ENCODE data around the gene RPL41. TPM values are rescaled to one million over a fixed set of nuclear protein-coding genes. Genes with fewer than 3 reads are reported as not detected.

The RPL41 gene
- total and polyA plus RNA-seq, 9 of the 15 experiments (the other 6 are each of a cell fraction or from before 2014, with no cell fraction given): 3,403 to 11,276 (median 5,604) TPM

DNA sequence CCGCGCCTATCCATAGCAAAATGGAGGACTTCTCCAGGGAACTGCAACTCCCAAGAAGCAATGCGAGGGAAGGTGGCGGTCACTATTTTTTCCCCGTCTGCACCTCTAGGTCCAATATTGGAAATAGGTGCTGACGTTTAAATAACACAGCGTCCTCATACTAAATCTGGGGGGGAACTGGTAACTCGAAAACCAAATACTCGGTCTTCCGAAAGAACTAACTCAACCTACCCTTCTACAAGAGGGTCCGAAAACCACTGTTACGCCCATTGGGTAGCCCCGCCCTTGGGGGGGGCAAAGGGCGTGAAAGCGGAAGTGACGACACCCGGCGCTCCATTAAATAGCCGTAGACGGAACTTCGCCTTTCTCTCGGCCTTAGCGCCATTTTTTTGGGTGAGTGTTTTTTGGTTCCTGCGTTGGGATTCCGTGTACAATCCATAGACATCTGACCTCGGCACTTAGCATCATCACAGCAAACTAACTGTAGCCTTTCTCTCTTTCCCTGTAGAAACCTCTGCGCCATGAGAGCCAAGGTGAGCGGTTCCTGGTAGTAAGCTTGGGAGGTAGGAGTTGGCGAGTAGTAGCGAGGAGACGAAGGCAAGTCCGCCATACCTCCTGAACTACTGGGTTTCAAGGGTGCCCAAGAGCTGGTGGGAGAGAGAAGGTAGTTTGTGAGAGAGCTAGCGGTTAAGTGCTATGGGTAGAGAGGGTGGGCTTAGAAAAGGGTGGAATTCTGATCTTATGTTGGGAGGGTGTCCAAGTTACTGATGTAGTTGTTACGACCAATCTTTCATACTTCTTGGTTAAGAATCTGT is at the start of gene RPL41 (continued):
- peak; percentile 99 for TF ChIP-seq TAF9B (IDR thresholded peaks at IDR 0.05; ENCODE audit: partially characterized antibody)
- no peak for TF ChIP-seq LEF1 (IDR thresholded peaks at IDR 0.05)
- TF ChIP-seq SUPT5H (IDR thresholded peaks at IDR 0.05): peak; percentile 100
- no peak for TF ChIP-seq SLC30A9 (CRISPR knock-in tag; IDR thresholded peaks at IDR 0.05)
- TF ChIP-seq PURB (CRISPR knock-in tag; IDR thresholded peaks at IDR 0.05; ENCODE audit: low read depth): no peak
- peak; percentile 99 for TF ChIP-seq EP400 (IDR thresholded peaks at IDR 0.05)
- peak; percentile 97 for TF ChIP-seq PML (IDR thresholded peaks at IDR 0.05; ENCODE audit: low read length)

GRCh38 chr12:56071648-56072047 is 44.8 kb upstream of the RPL41 start:
- Histone ChIP-seq H3K79me2 (ENCODE audit: control insufficient read depth, insufficient read depth, low read length) (no peaks in the 10 kb centered on the region), H2AFZ (ENCODE audit: low read depth, low read length) (no peak overlapping the region), H3K4me2 (ENCODE audit: insufficient read depth, low read length) (no peak overlapping the region), H3K27me3 (ENCODE audit: control insufficient read depth in 2 of 2, insufficient read depth in 2 of 2, low read length in 2 of 2) (no peaks in the 10 kb centered on the region), H3K4me3 (no peak overlapping the region), H3K4me1 (replicated peaks in 1 of 2; ENCODE audit: control insufficient read depth in 2 of 2, insufficient read depth in 2 of 2, low read length in 2 of 2) (no peaks in the 10 kb centered on the region; a peak in 1 of 5 replicates), H3K9me3 (replicated peaks; ENCODE audit: control insufficient read depth, insufficient read depth, low read depth, low read length) (no peaks in the 10 kb centered on the region), H3K27ac (ENCODE audit: extremely low read depth, low read depth, low read length) (no peak overlapping the region), H3K9me1 (ENCODE audit: control insufficient read depth, insufficient read depth, low read length) (no peaks in the 10 kb centered on the region), H3K36me3 (ENCODE audit: control insufficient read depth, insufficient read depth, low read length) (no peaks in the 10 kb centered on the region), H3K9ac (ENCODE audit: insufficient read depth in 1 of 2, low read depth in 2 of 2, low read length in 2 of 2) (no peak overlapping the region), H4K20me1 (replicated peaks; ENCODE audit: control insufficient read depth, insufficient read depth, low read length) (no peaks in the 10 kb centered on the region)
- ATAC-seq (no peak), DNase-seq (ENCODE audit: extremely low read depth in 1 of 4, low spot score in 3 of 4) (no peak), FAIRE-seq (no peak)
- no TSS peak for BruUV-seq (replicated peaks)
- TF ChIP-seq ZC3H11A (IDR thresholded peaks at IDR 0.05; ENCODE audit: low read depth, low read length) (no peak), ZNF57 (CRISPR knock-in tag; IDR thresholded peaks at IDR 0.05) (no peak), CBX1 (IDR thresholded peaks at IDR 0.05; ENCODE audit: low read depth) (no peak), TARDBP (IDR thresholded peaks at IDR 0.05) (no peak), NONO (IDR thresholded peaks at IDR 0.05; ENCODE audit: low read depth in 2 of 2, low read length in 1 of 2) (no peak), SLC30A9 (CRISPR knock-in tag; IDR thresholded peaks at IDR 0.05) (no peak)
- TF ChIP-seq, protein P1, sequence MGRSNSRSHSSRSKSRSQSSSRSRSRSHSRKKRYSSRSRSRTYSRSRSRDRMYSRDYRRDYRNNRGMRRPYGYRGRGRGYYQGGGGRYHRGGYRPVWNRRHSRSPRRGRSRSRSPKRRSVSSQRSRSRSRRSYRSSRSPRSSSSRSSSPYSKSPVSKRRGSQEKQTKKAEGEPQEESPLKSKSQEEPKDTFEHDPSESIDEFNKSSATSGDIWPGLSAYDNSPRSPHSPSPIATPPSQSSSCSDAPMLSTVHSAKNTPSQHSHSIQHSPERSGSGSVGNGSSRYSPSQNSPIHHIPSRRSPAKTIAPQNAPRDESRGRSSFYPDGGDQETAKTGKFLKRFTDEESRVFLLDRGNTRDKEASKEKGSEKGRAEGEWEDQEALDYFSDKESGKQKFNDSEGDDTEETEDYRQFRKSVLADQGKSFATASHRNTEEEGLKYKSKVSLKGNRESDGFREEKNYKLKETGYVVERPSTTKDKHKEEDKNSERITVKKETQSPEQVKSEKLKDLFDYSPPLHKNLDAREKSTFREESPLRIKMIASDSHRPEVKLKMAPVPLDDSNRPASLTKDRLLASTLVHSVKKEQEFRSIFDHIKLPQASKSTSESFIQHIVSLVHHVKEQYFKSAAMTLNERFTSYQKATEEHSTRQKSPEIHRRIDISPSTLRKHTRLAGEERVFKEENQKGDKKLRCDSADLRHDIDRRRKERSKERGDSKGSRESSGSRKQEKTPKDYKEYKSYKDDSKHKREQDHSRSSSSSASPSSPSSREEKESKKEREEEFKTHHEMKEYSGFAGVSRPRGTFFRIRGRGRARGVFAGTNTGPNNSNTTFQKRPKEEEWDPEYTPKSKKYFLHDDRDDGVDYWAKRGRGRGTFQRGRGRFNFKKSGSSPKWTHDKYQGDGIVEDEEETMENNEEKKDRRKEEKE (IDR thresholded peaks at IDR 0.05; ENCODE audit: borderline replicate concordance in 1 of 2, control insufficient read depth in 1 of 2, low read depth in 2 of 2, low read length in 1 of 2): no peak
- intact Hi-C loops (cut with micrococcal nuclease): no loop called here
- in situ Hi-C loops (cut with MboI): no loop called here
- ChIA-PET POLR2A (no interaction called here), CTCF (ENCODE audit: low intra/inter-chr PET ratio) (no interaction called here)
- WGBS (ENCODE audit: insufficient coverage, low coverage, missing lambda C conversion rate): 35% methylated on average over 4 of the region's 4 CpGs

All from K562 (cell line).